K562 (cell line): ENCODE measurements around the gene CIAO3. TPM values are rescaled to one million over a fixed set of nuclear protein-coding genes. Genes with fewer than 3 reads are reported as not detected.

ENCODE experiments used
- CBFA2T2 ChIP-seq: fragments of 450-650 bp; conservative IDR thresholded peaks from 2 replicates; pipeline ENCODE4 v1.6.1; 2017; ENCODE audit warnings: mild to moderate bottlenecking
- NBN ChIP-seq: fragments of 450-650 bp; IDR thresholded peaks from 2 replicates; pipeline ENCODE4 v1.6.1; 2016; ENCODE audit warnings: low read depth, mild to moderate bottlenecking
- POLR2AphosphoS2 ChIP-seq: IDR thresholded peaks from 2 replicates; pipeline ENCODE4 v1.6.1; 2012; ENCODE audit warnings: low read length, improper control_type of control experiment
- POLR2G ChIP-seq: fragments of 200-400 bp; formaldehyde crosslinking; IDR thresholded peaks from 2 replicates; pipeline ENCODE4 v1.6.1; 2017; ENCODE audit warnings: low read depth, mild to moderate bottlenecking, antibody characterized with exemption, low read length, moderate library complexity
- PTRF ChIP-seq: fragments of 450-650 bp; IDR thresholded peaks from 2 replicates; pipeline ENCODE4 v1.6.1; 2016; ENCODE audit warnings: mild to moderate bottlenecking, missing genetic modification characterization, missing compliant biosample characterization
- RBFOX2 ChIP-seq: fragments of 200-400 bp; formaldehyde crosslinking; IDR thresholded peaks from 2 replicates; pipeline ENCODE4 v1.6.1; 2017; ENCODE audit warnings: low read depth, mild to moderate bottlenecking, low read length, moderate library complexity
- SREBF1 ChIP-seq: fragments of 150-350 bp; IDR thresholded peaks from 2 replicates; pipeline ENCODE4 v1.6.1; 2014; ENCODE audit warnings: antibody characterized with exemption, low read depth, low read length, borderline replicate concordance
- ZFP1 ChIP-seq: fragments of 450-650 bp; formaldehyde crosslinking; IDR thresholded peaks from 2 replicates; pipeline ENCODE4 v1.4.0; 2020; ENCODE audit warnings: mild to moderate bottlenecking, mixed read lengths
- ZZZ3 ChIP-seq: fragments of 450-650 bp; IDR thresholded peaks from 2 replicates; pipeline ENCODE4 v1.6.1; 2016; ENCODE audit warnings: antibody characterized with exemption, mild to moderate bottlenecking, moderate library complexity
- polyA plus RNA-seq, 8 experiments: library from polyadenylated mRNA; depleted of rRNA in 4 of 8; stranded (reverse) in 5 of 8; unstranded in 3 of 8; fragments of >200 nt; fragmentation: Nextera tagmentation in 2 of 8; fragmentation: Illumina TruSeq in 1 of 8; extraction: Ambion mirVana in 2 of 8; extraction: Trizol in 1 of 8; gene quantifications; 2 replicates each; pipeline versions ENCODE4 v1.2.1 to v1.2.3, GENCODE V29; 2011 to 2014; ENCODE audit warnings: inconsistent platforms in 1 of 8, missing spikeins in 1 of 8
- total RNA-seq, 7 experiments: library from RNA; depleted of rRNA in 6 of 7; stranded (reverse); fragments of >200 nt in 6 of 7; fragmentation: Illumina TruSeq in 2 of 7; extraction: Trizol in 2 of 7; gene quantifications; 2 replicates each; pipeline versions ENCODE4 v1.2.1 to v1.2.3, GENCODE V29; 2011 to 2021; ENCODE audit warnings: low replicate concordance in 1 of 7
- TF ChIP-seq, protein P1 (sequence below): fragments of 450-650 bp; IDR thresholded peaks from 2 replicates; pipeline ENCODE4 v1.6.1; 2016; ENCODE audit warnings: low read depth
- TF ChIP-seq, protein P2 (sequence below): fragments of 200-800 bp; sonication (Bioruptor generic); IDR thresholded peaks from 2 replicates; pipeline ENCODE4 v1.6.1; 2017; ENCODE audit warnings: missing genetic modification characterization, missing compliant biosample characterization
- TF ChIP-seq, protein P3 (sequence below): fragments of 250-450 bp; sonication (Bioruptor Pico); IDR thresholded peaks from 2 replicates; pipeline ENCODE4 v1.4.0; 2020; ENCODE audit warnings: mild to moderate bottlenecking, moderate library complexity
- TF ChIP-seq, protein P4 (sequence below): fragments of 250-450 bp; sonication (Bioruptor Pico); IDR thresholded peaks from 2 replicates; pipeline ENCODE4 v1.8.0; 2022; ENCODE audit warnings: inconsistent platforms

The CIAO3 gene
- total and polyA plus RNA-seq, 9 of the 15 experiments (the other 6 are each of a cell fraction or from before 2014, with no cell fraction given), result 2.2 to 35.6 (median 18.7) TPM

DNA sequence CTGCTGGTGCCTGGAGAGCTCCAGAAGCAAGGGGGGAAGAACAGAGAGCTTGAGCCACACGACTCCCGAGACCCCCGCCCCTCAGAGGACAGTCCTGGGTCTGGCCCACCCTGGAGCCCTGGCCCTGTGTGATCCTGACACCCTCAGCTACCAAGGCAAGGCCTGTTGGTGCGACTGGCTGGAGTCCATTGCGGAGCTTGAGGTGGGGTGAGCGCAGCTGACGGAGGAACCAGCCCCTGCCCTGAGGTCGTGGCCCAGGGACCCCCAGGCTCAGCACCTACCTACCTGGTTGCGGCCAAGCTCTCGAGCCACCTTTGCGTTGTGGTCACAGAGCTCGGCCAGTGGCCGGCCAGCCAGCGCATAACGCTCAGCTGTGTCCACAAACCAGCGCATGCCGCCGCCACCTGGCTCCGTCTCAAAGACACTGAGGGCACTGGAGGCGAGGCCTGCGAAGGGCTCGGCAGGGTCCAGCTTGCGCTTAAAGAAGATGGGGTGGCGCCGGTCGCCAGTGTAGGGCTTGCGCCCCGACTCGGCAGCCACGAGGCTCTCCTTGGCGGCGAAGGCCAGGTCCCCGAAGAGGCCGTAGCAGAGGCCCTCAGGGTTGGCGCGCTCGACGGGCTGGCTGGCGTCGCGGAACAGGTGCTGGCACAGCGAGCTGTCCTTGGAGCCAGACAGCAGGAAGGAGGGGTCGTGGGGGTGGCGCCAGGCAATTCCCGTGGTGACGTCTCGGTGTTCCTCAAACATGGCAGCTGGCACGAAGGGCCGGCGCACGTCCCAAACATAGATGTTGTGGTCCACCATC, 54.1 kb downstream of the CIAO3 start (continued):
- TF ChIP-seq, protein P1, sequence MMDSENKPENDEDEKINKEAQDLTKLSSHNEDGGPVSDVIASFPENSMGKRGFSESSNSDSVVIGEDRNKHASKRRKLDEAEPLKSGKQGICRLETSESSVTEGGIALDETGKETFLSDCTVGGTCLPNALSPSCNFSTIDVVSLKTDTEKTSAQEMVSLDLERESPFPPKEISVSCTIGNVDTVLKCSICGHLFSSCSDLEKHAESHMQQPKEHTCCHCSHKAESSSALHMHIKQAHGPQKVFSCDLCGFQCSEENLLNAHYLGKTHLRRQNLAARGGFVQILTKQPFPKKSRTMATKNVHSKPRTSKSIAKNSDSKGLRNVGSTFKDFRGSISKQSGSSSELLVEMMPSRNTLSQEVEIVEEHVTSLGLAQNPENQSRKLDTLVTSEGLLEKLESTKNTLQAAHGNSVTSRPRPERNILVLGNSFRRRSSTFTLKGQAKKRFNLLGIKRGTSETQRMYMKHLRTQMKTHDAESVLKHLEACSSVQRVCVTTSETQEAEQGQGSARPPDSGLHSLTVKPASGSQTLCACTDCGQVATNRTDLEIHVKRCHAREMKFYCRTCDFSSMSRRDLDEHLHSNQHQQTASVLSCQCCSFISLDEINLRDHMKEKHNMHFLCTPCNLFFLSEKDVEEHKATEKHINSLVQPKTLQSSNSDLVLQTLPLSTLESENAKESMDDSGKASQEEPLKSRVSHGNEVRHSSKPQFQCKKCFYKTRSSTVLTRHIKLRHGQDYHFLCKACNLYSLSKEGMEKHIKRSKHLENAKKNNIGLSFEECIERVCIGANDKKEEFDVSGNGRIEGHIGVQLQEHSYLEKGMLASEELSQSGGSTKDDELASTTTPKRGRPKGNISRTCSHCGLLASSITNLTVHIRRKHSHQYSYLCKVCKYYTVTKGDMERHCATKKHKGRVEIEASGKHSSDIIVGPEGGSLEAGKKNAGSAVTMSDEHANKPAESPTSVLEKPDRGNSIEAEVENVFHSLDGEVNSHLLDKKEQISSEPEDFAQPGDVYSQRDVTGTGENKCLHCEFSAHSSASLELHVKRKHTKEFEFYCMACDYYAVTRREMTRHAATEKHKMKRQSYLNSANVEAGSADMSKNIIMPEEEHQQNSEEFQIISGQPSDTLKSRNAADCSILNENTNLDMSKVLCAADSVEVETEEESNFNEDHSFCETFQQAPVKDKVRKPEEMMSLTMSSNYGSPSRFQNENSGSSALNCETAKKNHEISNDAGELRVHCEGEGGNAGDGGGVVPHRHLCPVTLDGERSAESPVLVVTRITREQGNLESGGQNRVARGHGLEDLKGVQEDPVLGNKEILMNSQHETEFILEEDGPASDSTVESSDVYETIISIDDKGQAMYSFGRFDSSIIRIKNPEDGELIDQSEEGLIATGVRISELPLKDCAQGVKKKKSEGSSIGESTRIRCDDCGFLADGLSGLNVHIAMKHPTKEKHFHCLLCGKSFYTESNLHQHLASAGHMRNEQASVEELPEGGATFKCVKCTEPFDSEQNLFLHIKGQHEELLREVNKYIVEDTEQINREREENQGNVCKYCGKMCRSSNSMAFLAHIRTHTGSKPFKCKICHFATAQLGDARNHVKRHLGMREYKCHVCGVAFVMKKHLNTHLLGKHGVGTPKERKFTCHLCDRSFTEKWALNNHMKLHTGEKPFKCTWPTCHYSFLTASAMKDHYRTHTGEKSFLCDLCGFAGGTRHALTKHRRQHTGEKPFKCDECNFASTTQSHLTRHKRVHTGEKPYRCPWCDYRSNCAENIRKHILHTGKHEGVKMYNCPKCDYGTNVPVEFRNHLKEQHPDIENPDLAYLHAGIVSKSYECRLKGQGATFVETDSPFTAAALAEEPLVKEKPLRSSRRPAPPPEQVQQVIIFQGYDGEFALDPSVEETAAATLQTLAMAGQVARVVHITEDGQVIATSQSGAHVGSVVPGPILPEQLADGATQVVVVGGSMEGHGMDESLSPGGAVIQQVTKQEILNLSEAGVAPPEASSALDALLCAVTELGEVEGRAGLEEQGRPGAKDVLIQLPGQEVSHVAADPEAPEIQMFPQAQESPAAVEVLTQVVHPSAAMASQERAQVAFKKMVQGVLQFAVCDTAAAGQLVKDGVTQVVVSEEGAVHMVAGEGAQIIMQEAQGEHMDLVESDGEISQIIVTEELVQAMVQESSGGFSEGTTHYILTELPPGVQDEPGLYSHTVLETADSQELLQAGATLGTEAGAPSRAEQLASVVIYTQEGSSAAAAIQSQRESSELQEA, result no peak
- TF ChIP-seq, protein P2, sequence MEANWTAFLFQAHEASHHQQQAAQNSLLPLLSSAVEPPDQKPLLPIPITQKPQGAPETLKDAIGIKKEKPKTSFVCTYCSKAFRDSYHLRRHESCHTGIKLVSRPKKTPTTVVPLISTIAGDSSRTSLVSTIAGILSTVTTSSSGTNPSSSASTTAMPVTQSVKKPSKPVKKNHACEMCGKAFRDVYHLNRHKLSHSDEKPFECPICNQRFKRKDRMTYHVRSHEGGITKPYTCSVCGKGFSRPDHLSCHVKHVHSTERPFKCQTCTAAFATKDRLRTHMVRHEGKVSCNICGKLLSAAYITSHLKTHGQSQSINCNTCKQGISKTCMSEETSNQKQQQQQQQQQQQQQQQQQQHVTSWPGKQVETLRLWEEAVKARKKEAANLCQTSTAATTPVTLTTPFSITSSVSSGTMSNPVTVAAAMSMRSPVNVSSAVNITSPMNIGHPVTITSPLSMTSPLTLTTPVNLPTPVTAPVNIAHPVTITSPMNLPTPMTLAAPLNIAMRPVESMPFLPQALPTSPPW (CRISPR knock-in tag), result no peak
- TF ChIP-seq RBFOX2 (peak; percentile 51; the same call in 1 of the 2 replicates), CBFA2T2 (no peak), POLR2G (peak; percentile 44), SREBF1 (no peak), ZZZ3 (no peak), NBN (no peak), PTRF (tag) (no peak), ZFP1 (no peak), POLR2AphosphoS2 (no peak)
- TF ChIP-seq, protein P3, sequence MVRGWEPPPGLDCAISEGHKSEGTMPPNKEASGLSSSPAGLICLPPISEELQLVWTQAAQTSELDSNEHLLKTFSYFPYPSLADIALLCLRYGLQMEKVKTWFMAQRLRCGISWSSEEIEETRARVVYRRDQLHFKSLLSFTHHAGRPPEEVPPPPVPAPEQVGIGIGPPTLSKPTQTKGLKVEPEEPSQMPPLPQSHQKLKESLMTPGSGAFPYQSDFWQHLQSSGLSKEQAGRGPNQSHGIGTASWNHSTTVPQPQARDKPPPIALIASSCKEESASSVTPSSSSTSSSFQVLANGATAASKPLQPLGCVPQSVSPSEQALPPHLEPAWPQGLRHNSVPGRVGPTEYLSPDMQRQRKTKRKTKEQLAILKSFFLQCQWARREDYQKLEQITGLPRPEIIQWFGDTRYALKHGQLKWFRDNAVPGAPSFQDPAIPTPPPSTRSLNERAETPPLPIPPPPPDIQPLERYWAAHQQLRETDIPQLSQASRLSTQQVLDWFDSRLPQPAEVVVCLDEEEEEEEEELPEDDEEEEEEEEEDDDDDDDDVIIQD (CRISPR knock-in tag), result no peak
- TF ChIP-seq, protein P4, sequence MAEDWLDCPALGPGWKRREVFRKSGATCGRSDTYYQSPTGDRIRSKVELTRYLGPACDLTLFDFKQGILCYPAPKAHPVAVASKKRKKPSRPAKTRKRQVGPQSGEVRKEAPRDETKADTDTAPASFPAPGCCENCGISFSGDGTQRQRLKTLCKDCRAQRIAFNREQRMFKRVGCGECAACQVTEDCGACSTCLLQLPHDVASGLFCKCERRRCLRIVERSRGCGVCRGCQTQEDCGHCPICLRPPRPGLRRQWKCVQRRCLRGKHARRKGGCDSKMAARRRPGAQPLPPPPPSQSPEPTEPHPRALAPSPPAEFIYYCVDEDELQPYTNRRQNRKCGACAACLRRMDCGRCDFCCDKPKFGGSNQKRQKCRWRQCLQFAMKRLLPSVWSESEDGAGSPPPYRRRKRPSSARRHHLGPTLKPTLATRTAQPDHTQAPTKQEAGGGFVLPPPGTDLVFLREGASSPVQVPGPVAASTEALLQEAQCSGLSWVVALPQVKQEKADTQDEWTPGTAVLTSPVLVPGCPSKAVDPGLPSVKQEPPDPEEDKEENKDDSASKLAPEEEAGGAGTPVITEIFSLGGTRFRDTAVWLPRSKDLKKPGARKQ (CRISPR knock-in tag), result no peak
